Measurements from ENCODE around the gene ARHGEF11. TPM values are rescaled to one million over a fixed set of nuclear protein-coding genes. Genes with fewer than 3 reads are reported as not detected.

The ARHGEF11 gene
- total and polyA plus RNA-seq, 2 donors = 23.8 to 28.7 TPM

DNA sequence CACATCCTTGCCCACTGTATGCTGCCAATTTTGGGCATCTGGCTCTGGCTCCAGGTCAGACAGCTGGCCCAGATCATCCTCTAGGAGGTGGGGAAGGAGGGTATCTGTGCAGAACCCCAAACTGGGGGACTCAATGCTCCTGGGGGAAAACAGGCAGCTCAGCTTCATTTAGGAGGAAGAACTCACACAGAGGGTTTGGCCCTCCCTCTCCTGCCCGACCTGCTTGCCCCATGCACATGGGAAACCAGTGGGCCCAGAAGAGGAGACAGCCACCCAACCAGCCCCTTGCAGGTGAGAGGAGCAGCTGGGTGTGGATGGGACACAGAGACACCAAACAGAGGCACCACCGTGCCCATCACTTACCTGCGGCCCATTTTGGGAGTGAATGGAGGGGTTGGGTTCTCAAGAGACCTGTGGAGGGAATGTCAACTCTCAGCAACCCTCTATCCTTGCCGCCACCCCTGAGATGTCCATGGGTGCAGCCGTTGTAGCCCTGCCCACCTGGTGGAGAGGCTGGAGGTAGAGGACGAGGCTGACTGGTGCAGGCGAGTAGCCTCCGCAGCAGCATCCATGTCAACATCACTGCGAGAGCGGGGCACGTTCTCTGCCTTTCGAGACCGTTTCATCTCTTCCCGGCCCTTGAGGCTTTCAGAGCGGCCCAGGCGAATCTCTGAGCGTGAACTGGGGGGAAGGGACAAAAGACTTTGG lies 97.6 kb downstream of the ARHGEF11 start:
- 96% methylated on average over 17 of the region's 17 CpGs for WGBS
- no peak for DNase-seq (ENCODE audit: extremely low spot score)
- H3K4me3 ChIP-seq (ENCODE audit: low read depth, low read length) = no peak overlapping the region
- no peak overlapping the region for H3K27ac ChIP-seq (ENCODE audit: low read depth)
- no peaks in the 10 kb centered on the region for H3K4me1 ChIP-seq (ENCODE audit: insufficient read depth)
- peaks cover 7% of the 10 kb centered on the region for H3K36me3 ChIP-seq (ENCODE audit: insufficient read depth)

- Histone ChIP-seq H3K36me3 (ENCODE audit: insufficient read depth) (peaks cover 7% of the 10 kb centered on the region), H3K4me3 (ENCODE audit: low read depth, low read length) (no peak overlapping the region), H3K4me1 (ENCODE audit: insufficient read depth) (no peaks in the 10 kb centered on the region), H3K27ac (ENCODE audit: low read depth) (no peak overlapping the region)
- WGBS = 95% methylated on average over 9 of the region's 9 CpGs
- no peak for DNase-seq (ENCODE audit: extremely low spot score)
These were observed 98.4 kb downstream of the ARHGEF11 start for GRCh38 chr1:156947127-156947526.

- no peaks in the 10 kb centered on the region for H3K4me1 ChIP-seq (ENCODE audit: insufficient read depth)
- H3K4me3 ChIP-seq (ENCODE audit: low read depth, low read length) = no peak overlapping the region
- DNase-seq (ENCODE audit: extremely low spot score) = no peak
- H3K36me3 ChIP-seq (ENCODE audit: insufficient read depth) = peaks cover 7% of the 10 kb centered on the region
- H3K27ac ChIP-seq (ENCODE audit: low read depth) = no peak overlapping the region
- WGBS = 84% methylated on average over 11 of the region's 11 CpGs
These were observed 99.5 kb downstream of the ARHGEF11 start for GRCh38 chr1:156945881-156946661.

GRCh38 chr1:156944848-156945247 lies 100.7 kb downstream of the ARHGEF11 start:
- Histone ChIP-seq H3K4me3 (ENCODE audit: low read depth, low read length) (no peak overlapping the region), H3K4me1 (ENCODE audit: insufficient read depth) (no peaks in the 10 kb centered on the region), H3K36me3 (ENCODE audit: insufficient read depth) (peaks cover 7% of the 10 kb centered on the region), H3K27ac (ENCODE audit: low read depth) (no peak overlapping the region)
- DNase-seq (ENCODE audit: extremely low spot score) = no peak
- WGBS = 97% methylated on average over 8 of the region's 8 CpGs

GRCh38 chr1:156944268-156944667 lies 101.3 kb downstream of the ARHGEF11 start:
- WGBS = 100% methylated on average over 1 of the region's 1 CpG
- peaks cover 10% of the 10 kb centered on the region for H3K36me3 ChIP-seq (ENCODE audit: insufficient read depth)

GRCh38 chr1:156943756-156944155 lies 101.8 kb downstream of the ARHGEF11 start:
- H3K27ac ChIP-seq (ENCODE audit: low read depth) = no peak overlapping the region
- peaks cover 11% of the 10 kb centered on the region for H3K36me3 ChIP-seq (ENCODE audit: insufficient read depth)
- 92% methylated on average over 3 of the region's 3 CpGs for WGBS
- H3K4me3 ChIP-seq (ENCODE audit: low read depth, low read length) = no peak overlapping the region
- no peak for DNase-seq (ENCODE audit: extremely low spot score)
- H3K4me1 ChIP-seq (ENCODE audit: insufficient read depth) = no peaks in the 10 kb centered on the region

More at GRCh38 chr1:156944268-156944667, 101.3 kb downstream of the ARHGEF11 start:
- Histone ChIP-seq H3K4me3 (ENCODE audit: low read depth, low read length) (no peak overlapping the region), H3K27ac (ENCODE audit: low read depth) (no peak overlapping the region), H3K4me1 (ENCODE audit: insufficient read depth) (no peaks in the 10 kb centered on the region)
- DNase-seq (ENCODE audit: extremely low spot score) = no peak

- H3K4me3 ChIP-seq (ENCODE audit: low read depth, low read length) = no peak overlapping the region
- 92% methylated on average over 7 of the region's 7 CpGs for WGBS
- H3K36me3 ChIP-seq (ENCODE audit: insufficient read depth) = peaks cover 13% of the 10 kb centered on the region
- no peak for DNase-seq (ENCODE audit: extremely low spot score)
- no peaks in the 10 kb centered on the region for H3K4me1 ChIP-seq (ENCODE audit: insufficient read depth)
- H3K27ac ChIP-seq (ENCODE audit: low read depth) = no peak overlapping the region
These were observed 103.0 kb downstream of the ARHGEF11 start for GRCh38 chr1:156942576-156942975.

DNA sequence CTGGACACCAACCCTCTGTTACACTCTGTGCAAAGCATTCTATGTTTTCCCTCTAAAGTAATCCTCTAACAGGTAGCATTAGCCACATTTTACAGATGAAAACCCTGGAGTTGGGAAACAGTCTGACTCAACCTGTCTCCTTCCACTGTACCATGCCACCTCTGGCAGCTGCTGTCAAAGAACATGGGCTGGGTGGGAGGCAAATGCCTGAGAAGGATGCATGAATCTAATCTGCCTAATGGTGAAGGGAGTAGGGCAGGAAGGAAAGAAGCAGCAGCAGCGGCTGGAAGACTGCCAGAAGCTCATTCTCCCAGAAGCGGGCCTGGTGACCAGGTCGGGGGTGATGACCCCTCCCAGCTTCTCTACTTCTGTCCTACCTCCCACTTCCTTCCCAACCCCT lies 103.4 kb downstream of the ARHGEF11 start:
- WGBS = 90% methylated on average over 3 of the region's 3 CpGs
- no peaks in the 10 kb centered on the region for H3K4me1 ChIP-seq (ENCODE audit: insufficient read depth)
- DNase-seq (ENCODE audit: extremely low spot score) = no peak
- H3K27ac ChIP-seq (ENCODE audit: low read depth) = no peak overlapping the region
- peaks cover 12% of the 10 kb centered on the region for H3K36me3 ChIP-seq (ENCODE audit: insufficient read depth)
- no peak overlapping the region for H3K4me3 ChIP-seq (ENCODE audit: low read depth, low read length)

GRCh38 chr1:156941675-156942074 lies 103.9 kb downstream of the ARHGEF11 start:
- 94% methylated on average over 10 of the region's 10 CpGs for WGBS
- Histone ChIP-seq H3K27ac (ENCODE audit: low read depth) (no peak overlapping the region), H3K36me3 (ENCODE audit: insufficient read depth) (peaks cover 8% of the 10 kb centered on the region), H3K4me1 (ENCODE audit: insufficient read depth) (no peaks in the 10 kb centered on the region), H3K4me3 (ENCODE audit: low read depth, low read length) (no peak overlapping the region)
- no peak for DNase-seq (ENCODE audit: extremely low spot score)

- 95% methylated on average over 13 of the region's 13 CpGs for WGBS
- Histone ChIP-seq H3K4me1 (ENCODE audit: insufficient read depth) (no peaks in the 10 kb centered on the region), H3K4me3 (ENCODE audit: low read depth, low read length) (no peak overlapping the region), H3K36me3 (ENCODE audit: insufficient read depth) (peaks cover 8% of the 10 kb centered on the region), H3K27ac (ENCODE audit: low read depth) (no peak overlapping the region)
- DNase-seq (ENCODE audit: extremely low spot score) = no peak
These were observed 105.7 kb downstream of the ARHGEF11 start for GRCh38 chr1:156939786-156940334.

DNA sequence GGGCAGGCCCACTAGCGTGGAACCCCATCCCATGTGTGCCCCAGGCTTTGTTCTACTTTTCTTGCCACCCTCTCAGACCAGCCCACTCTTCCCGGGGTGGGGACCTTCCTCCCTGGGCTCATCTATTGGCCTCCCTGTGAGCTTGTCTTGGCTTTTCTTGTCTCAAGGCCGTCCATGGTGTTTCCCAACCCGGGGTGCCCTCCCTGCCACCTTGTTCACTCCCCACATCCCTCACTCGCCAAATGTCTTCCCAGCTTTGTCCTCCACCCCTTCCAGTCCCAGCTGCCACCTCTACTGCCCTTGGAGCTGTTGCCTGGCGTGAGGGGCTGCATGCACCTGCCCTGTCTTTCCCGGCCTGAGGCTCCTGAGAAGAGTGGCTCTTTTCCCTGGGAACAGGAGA lies 106.7 kb downstream of the ARHGEF11 start:
- H3K27ac ChIP-seq (ENCODE audit: low read depth) = no peak overlapping the region
- no peaks in the 10 kb centered on the region for H3K4me1 ChIP-seq (ENCODE audit: insufficient read depth)
- DNase-seq (ENCODE audit: extremely low spot score) = no peak
- peaks cover 8% of the 10 kb centered on the region for H3K36me3 ChIP-seq (ENCODE audit: insufficient read depth)
- no peak overlapping the region for H3K4me3 ChIP-seq (ENCODE audit: low read depth, low read length)
- WGBS = 87% methylated on average over 7 of the region's 7 CpGs

GRCh38 chr1:156937883-156938282 lies 107.7 kb downstream of the ARHGEF11 start:
- 84% methylated on average over 8 of the region's 8 CpGs for WGBS
- H3K36me3 ChIP-seq (ENCODE audit: insufficient read depth) = peaks cover 6% of the 10 kb centered on the region
- no peak for DNase-seq (ENCODE audit: extremely low spot score)

DNA sequence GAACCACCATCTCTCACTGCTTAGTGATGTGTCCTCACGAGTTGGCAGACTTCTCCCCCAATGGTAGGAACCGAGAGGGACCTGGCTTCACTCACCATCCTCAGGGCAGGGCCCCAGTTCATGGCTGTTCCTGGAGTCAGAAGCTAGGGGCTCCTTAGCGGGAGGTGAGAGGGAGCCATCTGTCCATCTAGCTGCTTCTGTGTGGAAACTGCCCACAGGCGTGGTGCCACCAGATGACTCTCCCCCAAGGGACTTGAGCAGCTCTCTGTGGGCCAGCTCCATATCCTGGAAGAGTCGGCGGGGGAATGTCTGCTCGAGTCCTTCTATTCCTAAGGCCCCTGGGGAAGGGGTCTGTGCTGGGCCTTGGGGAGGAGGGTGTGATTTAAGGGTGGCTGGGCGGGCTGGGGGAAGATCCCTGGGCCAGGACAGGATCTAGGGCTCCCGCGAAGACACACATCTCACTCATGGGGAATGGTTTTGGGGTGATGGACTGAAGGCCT lies 108.8 kb downstream of the ARHGEF11 start:
- WGBS = 84% methylated on average over 10 of the region's 10 CpGs
- Histone ChIP-seq H3K27ac (ENCODE audit: low read depth) (no peak overlapping the region), H3K4me1 (ENCODE audit: insufficient read depth) (no peaks in the 10 kb centered on the region), H3K36me3 (ENCODE audit: insufficient read depth) (peaks cover 6% of the 10 kb centered on the region), H3K4me3 (ENCODE audit: low read depth, low read length) (no peak overlapping the region)
- DNase-seq (ENCODE audit: extremely low spot score) = no peak

More at GRCh38 chr1:156937883-156938282, 107.7 kb downstream of the ARHGEF11 start:
- no peak overlapping the region for H3K27ac ChIP-seq (ENCODE audit: low read depth)
- H3K4me3 ChIP-seq (ENCODE audit: low read depth, low read length) = no peak overlapping the region
- no peaks in the 10 kb centered on the region for H3K4me1 ChIP-seq (ENCODE audit: insufficient read depth)

DNA sequence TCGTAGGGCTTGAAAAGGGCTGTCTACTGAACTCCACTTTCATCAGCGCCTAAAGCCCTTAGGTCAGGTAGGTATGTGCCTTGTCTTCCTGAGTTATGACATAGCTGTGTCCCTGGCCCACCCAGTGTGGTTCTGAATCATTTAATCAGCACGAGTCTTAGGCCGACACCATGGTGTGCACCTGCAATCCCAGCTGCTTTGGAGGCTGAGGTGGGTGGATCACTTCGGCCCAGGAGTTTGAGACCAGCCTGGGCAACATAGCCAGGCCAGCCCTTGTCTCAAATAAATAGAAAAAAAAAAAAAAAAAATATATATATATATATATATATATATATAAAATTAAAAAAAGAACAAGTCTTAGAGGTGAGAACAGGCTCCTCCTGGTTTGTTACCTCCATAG lies 109.4 kb downstream of the ARHGEF11 start:
- no peaks in the 10 kb centered on the region for H3K4me1 ChIP-seq (ENCODE audit: insufficient read depth)
- H3K4me3 ChIP-seq (ENCODE audit: low read depth, low read length) = no peak overlapping the region
- peaks cover 6% of the 10 kb centered on the region for H3K36me3 ChIP-seq (ENCODE audit: insufficient read depth)
- no peak overlapping the region for H3K27ac ChIP-seq (ENCODE audit: low read depth)
- WGBS = 90% methylated on average over 5 of the region's 5 CpGs
- DNase-seq (ENCODE audit: extremely low spot score) = no peak

All from urinary bladder (tissue), 4 donors.